Measurements from ENCODE around the gene PPP1R11. TPM values are rescaled to one million over a fixed set of nuclear protein-coding genes. Genes with fewer than 3 reads are reported as not detected.

PPP1R11 gene
- total and polyA plus RNA-seq, 10 donors, result 31.1 to 50.7 (median 41.5) TPM

DNA sequence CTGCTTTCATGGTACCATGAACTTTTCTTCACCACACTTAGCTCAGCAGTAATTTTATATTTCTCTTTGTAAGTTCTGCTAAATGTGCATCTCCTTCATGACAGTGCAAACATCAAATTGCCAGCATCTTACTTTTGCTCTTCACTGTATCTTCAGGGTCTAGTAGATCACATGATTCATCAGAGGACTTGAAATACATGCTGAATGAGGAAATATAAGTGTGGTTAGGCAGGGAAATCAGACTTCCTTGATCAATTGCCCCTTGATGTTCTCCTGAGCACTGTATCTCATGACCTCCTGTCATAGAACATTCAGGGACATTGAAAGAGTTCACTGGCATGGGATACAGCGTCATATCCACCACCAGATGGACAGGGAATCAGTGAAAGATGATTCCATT is 31.2 kb upstream of the PPP1R11 start:
- H3K27me3 ChIP-seq (replicated peaks in 1 of 7), result no peaks in the 10 kb centered on the region
- TF ChIP-seq, protein P1, sequence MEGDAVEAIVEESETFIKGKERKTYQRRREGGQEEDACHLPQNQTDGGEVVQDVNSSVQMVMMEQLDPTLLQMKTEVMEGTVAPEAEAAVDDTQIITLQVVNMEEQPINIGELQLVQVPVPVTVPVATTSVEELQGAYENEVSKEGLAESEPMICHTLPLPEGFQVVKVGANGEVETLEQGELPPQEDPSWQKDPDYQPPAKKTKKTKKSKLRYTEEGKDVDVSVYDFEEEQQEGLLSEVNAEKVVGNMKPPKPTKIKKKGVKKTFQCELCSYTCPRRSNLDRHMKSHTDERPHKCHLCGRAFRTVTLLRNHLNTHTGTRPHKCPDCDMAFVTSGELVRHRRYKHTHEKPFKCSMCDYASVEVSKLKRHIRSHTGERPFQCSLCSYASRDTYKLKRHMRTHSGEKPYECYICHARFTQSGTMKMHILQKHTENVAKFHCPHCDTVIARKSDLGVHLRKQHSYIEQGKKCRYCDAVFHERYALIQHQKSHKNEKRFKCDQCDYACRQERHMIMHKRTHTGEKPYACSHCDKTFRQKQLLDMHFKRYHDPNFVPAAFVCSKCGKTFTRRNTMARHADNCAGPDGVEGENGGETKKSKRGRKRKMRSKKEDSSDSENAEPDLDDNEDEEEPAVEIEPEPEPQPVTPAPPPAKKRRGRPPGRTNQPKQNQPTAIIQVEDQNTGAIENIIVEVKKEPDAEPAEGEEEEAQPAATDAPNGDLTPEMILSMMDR (IDR thresholded peaks at IDR 0.05 in 8 of 11, conservative IDR thresholded peaks at IDR 0.05 in 3 of 11), result no peak
- TF ChIP-seq POLR2A (IDR thresholded peaks at IDR 0.05) (no peak), POLR2AphosphoS5 (IDR thresholded peaks at IDR 0.05) (no peak)
- H3K9me3 ChIP-seq, result no peaks in the 10 kb centered on the region
- H3K27ac ChIP-seq, result no peak overlapping the region
- H3K36me3 ChIP-seq, result peaks cover 0 to 18% (median 4%) of the 10 kb centered on the region in 6 donors
- no peaks in the 10 kb centered on the region for H3K4me1 ChIP-seq
- 77 to 97% (median 89%) methylated on average over 1 of the region's 1 CpG for WGBS, 5 donors
- intact Hi-C loops (cut with DNase I; ENCODE audit: low total_unique reads), result no loop called here
- H3K4me3 ChIP-seq, result no peak overlapping the region
- no peak for DNase-seq

DNA sequence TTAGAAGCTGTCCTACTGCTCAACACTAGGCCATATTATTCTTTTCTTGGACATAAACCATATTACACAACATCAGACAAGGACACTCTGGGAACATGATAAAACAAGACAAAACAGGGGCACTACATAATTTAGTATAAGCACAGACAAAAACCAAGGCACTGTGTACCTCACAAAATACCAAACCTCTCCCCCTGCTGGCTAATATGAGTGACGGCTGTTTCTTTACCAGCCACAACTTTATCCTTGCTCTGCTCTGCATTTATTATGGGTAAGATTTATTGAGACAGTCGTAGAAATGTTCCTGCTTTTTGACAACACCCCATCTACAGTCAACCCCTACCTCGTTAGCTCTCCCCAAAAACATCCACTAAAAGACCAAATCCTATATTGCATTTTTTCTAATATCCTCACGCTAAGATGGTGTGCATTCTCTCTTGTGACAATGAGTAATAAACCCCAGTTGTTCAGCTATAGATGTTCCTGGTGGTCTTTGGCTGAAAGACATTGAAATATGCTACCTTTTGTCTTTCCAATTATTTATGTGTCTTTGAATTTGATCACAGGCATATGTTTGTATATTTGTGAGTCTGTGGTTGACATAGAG is 29.7 kb upstream of the PPP1R11 start:
- Histone ChIP-seq H3K27me3 (replicated peaks in 1 of 7) (no peaks in the 10 kb centered on the region), H3K4me1 (no peaks in the 10 kb centered on the region), H3K4me3 (no peak overlapping the region), H3K9me3 (no peaks in the 10 kb centered on the region), H3K27ac (no peak overlapping the region), H3K36me3 (peaks cover 0 to 19% (median 4%) of the 10 kb centered on the region in 6 donors)
- intact Hi-C loops (cut with DNase I; ENCODE audit: low total_unique reads), result no loop called here
- WGBS, 5 donors, result 42 to 75% (median 48%) methylated on average over 4 of the region's 4 CpGs
- TF ChIP-seq, protein P1 (IDR thresholded peaks at IDR 0.05 in 8 of 11, conservative IDR thresholded peaks at IDR 0.05 in 3 of 11), result peak in 8 of 11 experiments; percentile 6 to 42 (median 30)
- TF ChIP-seq POLR2AphosphoS5 (IDR thresholded peaks at IDR 0.05), result no peak
- DNase-seq, result no peak

DNA sequence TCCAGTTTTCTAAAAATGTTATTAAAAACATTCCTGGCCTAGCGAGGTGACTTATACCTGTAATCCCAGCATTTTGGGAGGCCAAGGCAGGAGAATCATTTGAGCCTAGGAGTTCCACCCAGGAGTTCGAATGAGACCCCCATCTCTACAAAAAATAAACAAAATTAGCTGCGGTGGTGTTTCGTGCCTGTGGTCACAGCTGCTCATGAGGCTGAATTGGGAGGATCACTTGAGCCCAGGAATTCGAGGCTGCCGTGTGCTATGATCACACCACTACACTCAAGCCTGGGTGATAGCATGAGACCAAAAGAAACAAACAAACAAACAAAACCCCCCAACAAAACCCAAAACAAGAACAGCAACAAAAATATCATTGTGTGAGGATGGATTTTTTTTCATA is 25.8 kb upstream of the PPP1R11 start:
- H3K4me1 ChIP-seq, result no peaks in the 10 kb centered on the region
- H3K9me3 ChIP-seq, result no peaks in the 10 kb centered on the region
- no peaks in the 10 kb centered on the region for H3K27me3 ChIP-seq (replicated peaks in 1 of 7)
- peaks cover 0 to 5% (median 0%) of the 10 kb centered on the region in 6 donors for H3K36me3 ChIP-seq
- intact Hi-C loops (cut with DNase I; ENCODE audit: low total_unique reads), result no loop called here
- H3K4me3 ChIP-seq, result no peak overlapping the region
- DNase-seq, result no peak
- no peak overlapping the region for H3K27ac ChIP-seq
- 88 to 97% (median 91%) methylated on average over 6 of the region's 6 CpGs for WGBS, 5 donors
- TF ChIP-seq, protein P1 (IDR thresholded peaks at IDR 0.05 in 8 of 11, conservative IDR thresholded peaks at IDR 0.05 in 3 of 11), result no peak
- TF ChIP-seq POLR2A (IDR thresholded peaks at IDR 0.05) (no peak), POLR2AphosphoS5 (IDR thresholded peaks at IDR 0.05) (no peak)

DNA sequence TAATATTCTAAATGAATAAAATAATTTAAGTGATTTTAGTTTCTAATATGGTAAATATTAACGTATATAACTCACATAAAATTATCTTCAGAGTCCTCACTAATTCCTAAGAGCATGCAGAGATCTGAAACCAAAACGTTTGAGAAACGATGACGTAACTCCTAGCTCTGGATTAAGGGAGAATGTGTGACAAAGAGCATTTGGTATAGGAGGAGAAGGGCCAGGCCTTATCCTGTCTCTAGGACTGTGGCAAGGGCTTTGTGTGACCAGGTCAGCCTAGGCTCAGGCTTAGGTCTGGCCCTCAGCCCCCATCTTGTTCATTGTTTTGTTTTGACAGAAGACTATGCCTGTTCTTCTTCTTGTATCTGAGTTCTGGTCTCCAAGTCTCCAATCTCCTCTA is 25.2 kb upstream of the PPP1R11 start:
- TF ChIP-seq, protein P1 (IDR thresholded peaks at IDR 0.05 in 8 of 11, conservative IDR thresholded peaks at IDR 0.05 in 3 of 11), result no peak
- TF ChIP-seq POLR2AphosphoS5 (IDR thresholded peaks at IDR 0.05) (no peak), POLR2A (IDR thresholded peaks at IDR 0.05) (no peak)
- intact Hi-C loops (cut with DNase I; ENCODE audit: low total_unique reads), result no loop called here

More for the DNA sequence above, 25.2 kb upstream of the PPP1R11 start:
- peaks cover 0 to 3% (median 0%) of the 10 kb centered on the region in 6 donors for H3K4me1 ChIP-seq
- H3K27ac ChIP-seq, result no peak overlapping the region
- no peaks in the 10 kb centered on the region for H3K27me3 ChIP-seq (replicated peaks in 1 of 7)
- H3K9me3 ChIP-seq, result no peaks in the 10 kb centered on the region
- WGBS, 5 donors, result 78 to 86% (median 83%) methylated on average over 4 of the region's 4 CpGs
- peaks cover 0 to 5% (median 0%) of the 10 kb centered on the region in 6 donors for H3K36me3 ChIP-seq
- no peak overlapping the region for H3K4me3 ChIP-seq
- DNase-seq, result no peak
